ENCODE data around the gene ITPR3.
A peak's percentile ranks its signal among the peaks of the same experiment; 100 is the strongest.
"Not testable (repeated sequence)": the region's sequence is repeated elsewhere in the genome, so short reads cannot be mapped to it uniquely, and the experiment has no call there.

The ITPR3 gene

GRCh38 chr6:33616113-33616512 is 5.0 kb upstream of the ITPR3 start:
- no peak for DNase-seq

- no peak for DNase-seq
These were observed 4.2 kb upstream of the ITPR3 start for GRCh38 chr6:33616913-33617312.

- DNase-seq = no peak
These were observed 1.8 kb upstream of the ITPR3 start for GRCh38 chr6:33619166-33619840.

- DNase-seq = peak; percentile 31
These were observed 815 bp upstream of the ITPR3 start for GRCh38 chr6:33620158-33620855.

DNA sequence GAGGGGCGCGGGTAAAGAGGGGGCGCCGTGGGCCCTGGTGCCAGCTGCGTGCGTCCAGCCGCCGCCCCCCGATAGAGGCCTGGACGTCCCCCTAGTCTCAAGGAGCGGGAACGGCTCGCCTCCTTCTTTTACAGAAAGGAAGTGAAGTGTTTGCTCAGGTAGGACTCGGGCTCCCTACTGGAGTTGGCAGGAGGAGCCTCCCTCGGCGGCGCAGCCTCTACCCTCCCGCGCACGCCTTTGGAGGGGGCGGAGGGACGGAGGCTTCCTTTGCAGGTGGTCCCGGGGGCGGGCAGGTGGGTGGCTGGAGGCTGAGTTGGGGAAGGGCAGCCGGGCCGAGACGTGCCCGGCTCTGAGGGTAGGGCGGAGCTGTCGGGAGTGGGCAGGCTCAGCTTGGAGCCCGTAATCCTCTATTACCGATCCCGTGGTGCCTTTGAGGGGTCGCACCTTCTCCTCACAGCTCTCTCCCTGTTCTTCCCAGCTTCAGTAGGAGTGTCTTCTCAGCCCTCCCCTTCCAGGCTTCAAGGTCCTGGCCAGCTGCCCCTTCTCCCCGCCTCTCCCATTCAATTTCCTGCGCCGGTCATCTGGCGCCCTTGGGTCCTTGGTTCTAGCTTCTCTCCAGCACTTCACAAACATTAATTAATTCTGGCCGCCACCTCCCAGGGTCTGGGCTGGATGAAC is 728 bp downstream of the ITPR3 start:
- peak; percentile 33 for DNase-seq

- no peak for DNase-seq
These were observed 1.6 kb downstream of the ITPR3 start for GRCh38 chr6:33622456-33623431.

- no peak for DNase-seq
These were observed 2.8 kb downstream of the ITPR3 start for GRCh38 chr6:33623895-33624381.

DNA sequence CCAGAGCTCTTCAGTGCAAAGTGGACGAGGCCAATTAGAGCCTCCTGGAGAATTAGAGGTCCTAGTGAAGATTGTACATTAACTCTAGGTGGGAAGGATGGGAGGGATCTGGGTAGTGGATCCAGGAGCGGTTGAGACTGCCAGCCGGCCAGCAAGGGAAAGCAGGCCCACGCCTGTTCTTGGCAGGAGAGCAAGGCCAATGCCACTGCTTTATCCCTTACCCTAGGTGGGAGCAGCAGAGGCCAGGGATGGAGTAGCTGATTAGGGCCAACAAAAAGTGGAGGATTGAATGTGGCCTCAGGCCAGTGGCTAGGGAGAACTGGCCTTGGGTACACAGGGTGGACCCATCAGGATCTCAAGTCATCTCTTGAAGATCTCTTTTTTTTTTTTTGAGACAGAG is 3.7 kb downstream of the ITPR3 start:
- no peak for DNase-seq

- no peak for DNase-seq
These were observed 6.8 kb downstream of the ITPR3 start for GRCh38 chr6:33627876-33628275.

DNA sequence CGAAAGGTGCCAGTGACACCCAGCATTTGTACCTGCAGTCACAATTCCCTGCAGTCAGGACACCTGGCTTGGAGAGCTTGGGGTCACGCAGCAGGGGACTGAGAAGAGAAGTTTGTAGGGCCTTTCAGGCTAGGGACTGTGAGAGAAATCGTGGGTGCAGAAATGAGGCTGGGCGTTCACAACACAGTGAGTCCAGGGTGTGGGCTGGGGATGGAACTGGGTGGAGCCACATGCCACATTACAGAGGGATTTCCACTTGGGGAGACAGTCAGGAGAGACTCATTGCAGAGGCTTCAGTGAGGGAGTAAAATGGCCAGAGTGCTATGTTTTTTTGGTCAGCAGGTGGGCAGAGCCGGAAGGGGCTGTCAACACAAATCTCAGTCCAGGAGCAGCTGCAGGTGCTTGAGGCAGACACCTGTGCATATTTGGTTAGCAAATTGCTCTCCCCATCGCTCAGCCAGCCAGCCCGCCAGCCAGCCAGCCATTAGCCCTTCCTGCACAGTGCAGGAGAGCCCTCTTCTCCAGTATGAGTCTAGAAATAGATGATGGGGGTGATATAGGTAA is 7.4 kb downstream of the ITPR3 start:
- no peak for DNase-seq

DNA sequence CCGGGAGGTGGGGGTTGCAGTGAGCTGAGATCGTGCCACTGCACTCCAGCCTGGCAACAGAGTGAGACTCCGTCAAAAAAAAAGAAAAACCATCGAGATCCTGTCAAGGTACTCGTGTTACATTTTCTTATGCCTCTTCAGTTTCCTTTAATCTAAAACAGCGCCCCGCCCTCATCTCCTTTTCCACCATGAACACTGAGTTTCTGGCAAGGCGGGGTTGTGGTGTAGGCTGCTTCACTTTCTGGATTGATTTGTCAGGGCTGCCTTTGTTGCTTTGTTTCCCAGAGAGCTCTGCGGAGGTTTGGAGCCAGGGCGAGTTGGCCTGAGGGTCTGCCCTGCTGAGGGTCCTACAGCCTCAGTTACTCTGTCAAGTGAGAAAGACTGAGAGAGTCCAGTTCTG is 8.9 kb downstream of the ITPR3 start:
- no peak for DNase-seq

DNA sequence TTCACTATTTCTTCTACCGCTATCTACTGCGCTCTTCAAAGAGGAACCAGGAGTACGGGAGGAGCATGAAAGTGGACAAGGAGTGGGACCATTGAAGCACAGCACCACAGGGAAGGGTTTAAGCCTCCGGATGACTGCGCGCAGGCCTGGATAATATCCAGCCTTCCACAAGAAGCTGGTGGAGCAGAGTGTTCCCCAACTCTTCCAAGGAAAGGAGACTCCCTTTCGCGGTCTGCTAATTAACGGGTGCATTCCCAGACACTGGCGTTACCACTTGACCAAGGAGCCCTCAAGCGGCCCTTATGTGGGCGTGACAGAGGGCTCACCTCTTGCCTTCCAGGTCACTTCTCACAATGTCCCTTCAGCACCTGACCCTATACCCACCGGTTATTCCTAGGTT is 10.4 kb downstream of the ITPR3 start:
- DNase-seq = not testable (repeated sequence)

DNA sequence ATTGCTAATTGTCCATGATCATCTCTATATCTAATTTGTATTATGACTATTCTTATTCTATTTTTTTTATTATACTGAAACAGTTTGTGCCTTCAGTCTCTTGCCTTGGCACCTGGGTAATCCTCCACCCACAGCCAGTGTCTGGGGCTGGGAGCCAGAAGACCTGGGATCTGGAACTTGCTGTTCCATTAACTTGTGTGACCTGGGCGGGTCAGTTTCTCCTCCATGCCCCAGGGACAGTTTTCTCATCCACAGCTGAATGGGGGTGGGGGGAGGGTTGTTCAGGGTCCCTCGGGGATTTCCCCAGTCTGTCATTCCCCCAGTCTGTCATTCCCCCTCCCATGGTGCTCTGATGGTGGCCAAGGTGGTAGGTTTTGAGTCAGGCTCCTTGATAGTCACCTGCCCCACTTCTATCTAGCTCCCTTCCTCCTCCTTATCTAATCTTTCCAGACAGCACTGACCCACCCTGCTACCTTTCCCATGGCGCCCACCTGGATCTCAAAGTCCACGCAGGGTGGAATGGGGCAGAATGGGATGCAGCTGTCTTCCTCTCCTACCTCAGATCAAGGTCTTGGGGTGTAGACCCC is 10.9 kb downstream of the ITPR3 start:
- no peak for DNase-seq

GRCh38 chr6:33632558-33633039 is 11.5 kb downstream of the ITPR3 start:
- DNase-seq = peak; percentile 56

- no peak for DNase-seq
These were observed 12.0 kb downstream of the ITPR3 start for GRCh38 chr6:33633084-33633461.

- peak; percentile 75 for DNase-seq
These were observed 12.5 kb downstream of the ITPR3 start for GRCh38 chr6:33633462-33634158.

DNA sequence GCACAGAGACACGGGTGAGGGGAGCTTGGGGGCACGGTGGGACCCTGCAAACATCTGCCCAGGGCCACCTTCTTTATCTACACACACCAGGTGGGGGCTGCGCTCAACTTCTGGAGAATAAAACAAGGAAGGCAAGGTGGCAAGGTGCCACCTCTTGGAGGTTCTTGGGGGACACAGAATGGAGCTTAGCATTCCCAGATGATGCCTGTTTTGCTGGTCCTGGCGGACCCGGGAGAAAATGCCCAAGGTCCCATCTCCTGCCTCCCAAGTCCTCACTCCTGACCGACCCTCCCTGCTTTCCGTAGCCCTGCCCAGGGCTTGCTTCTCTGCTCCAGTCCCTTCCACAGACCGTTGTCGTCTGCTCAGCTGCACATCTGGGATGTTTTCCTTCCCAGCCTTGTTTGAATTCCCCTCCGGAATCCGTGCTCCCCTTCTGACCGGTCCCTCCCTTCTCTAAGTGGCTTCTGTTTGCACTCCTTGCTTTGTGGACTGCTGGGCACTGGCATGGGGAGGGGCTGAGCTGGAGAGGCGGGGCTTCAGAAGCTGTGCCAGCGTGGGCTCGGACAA is 13.1 kb downstream of the ITPR3 start:
- DNase-seq = no peak

DNA sequence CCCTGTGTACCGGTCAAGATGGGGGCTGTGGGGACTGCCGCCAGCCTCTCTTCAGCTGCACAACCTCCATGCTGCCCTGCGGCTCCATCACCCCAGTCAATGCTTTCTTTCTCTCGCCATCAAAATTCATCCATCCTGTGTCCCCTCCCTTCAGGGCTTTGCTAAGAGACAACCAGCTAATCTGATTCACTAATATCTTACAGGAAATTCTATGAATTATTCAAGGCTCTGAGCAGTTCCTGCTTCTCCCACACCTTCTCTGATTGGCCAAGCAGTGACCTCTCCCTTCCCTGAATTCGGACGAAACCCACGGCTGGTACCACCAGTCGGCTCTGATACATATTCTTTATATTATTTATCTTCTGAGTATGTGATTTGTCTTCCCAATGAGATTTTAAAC is 13.8 kb downstream of the ITPR3 start:
- no peak for DNase-seq

GRCh38 chr6:33636655-33637054 is 15.5 kb downstream of the ITPR3 start:
- no peak for DNase-seq

GRCh38 chr6:33638556-33638955 is 17.4 kb downstream of the ITPR3 start:
- DNase-seq = no peak

DNA sequence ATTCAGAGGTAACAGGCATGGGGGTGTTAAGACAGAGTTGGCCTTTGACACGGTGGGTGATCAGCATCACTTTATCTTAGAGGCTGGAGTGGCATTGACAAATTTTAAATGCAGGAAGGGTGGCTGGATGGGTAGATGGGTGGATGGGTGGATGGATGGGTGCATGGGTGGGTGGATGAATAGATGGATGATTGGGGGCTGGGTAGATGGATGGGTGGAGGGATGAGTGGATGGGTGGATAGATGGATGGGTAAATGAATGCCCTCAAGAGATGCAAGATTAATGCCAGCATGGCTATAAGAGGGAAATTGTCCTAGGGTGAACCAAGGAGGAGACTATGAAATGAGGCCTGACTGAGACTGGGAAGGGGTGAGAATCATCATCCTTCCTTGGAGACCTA is 18.4 kb downstream of the ITPR3 start:
- no peak for DNase-seq

Data from CD4-positive, alpha-beta T cell treated with Interleukin-12 subunit alpha and Interleukin-12 subunit beta, for 1 hour (primary cell).